IMR-90 (cell line): Measurements from ENCODE around the gene CCDC32. TPM values are rescaled to one million over a fixed set of nuclear protein-coding genes. Genes with fewer than 3 reads are reported as not detected.

Experiments used
- ATAC-seq: fragments of 200-7000 bp; cut with Tn5 transposase; 2 replicates; pipeline ENCODE4 v1.9.1; 2020; ENCODE audit warnings: low read depth, mild to moderate bottlenecking, moderate library complexity
- BruUV-seq: library from RNA; stranded (reverse); fragments of 400-500 nt; replicated peaks from 2 replicates; lab custom pipeline; 2021; lab: Mats Ljungman, UMichigan
- CTCF ChIA-PET: fragments of 300-600 bp; formaldehyde crosslinking; extraction: SDS; loops from one replicate; lab custom pipeline; 2021; ENCODE audit warnings: antibody characterized with exemption; lab: Yijun Ruan, JAX
- POLR2A ChIA-PET: fragments of 300-600 bp; sonication (Branson Sonifier 250); formaldehyde crosslinking; loops from one replicate; lab custom pipeline; 2022; ENCODE audit warnings: antibody characterized with exemption; ENCODE audit not compliant: unreplicated experiment; lab: Charles Lee
- DNase-seq: peaks from one replicate; pipeline ENCODE4 v3.0.0; 2013
- H2AFZ ChIP-seq: replicated peaks from 2 replicates; pipeline ENCODE3; 2013; ENCODE audit warnings: low read length, mild to moderate bottlenecking; ENCODE audit not compliant: poor library complexity
- H2AK5ac ChIP-seq: 2 replicates; pipeline ENCODE4 v1.6.1; 2013; ENCODE audit warnings: low read depth, low read length, inconsistent platforms
- H2AK9ac ChIP-seq: replicated peaks from 2 replicates; pipeline ENCODE3; 2013; ENCODE audit warnings: mild to moderate bottlenecking, low read depth, low read length, moderate library complexity; ENCODE audit not compliant: poor library complexity
- H2BK120ac ChIP-seq: 2 replicates; pipeline ENCODE4 v1.6.1; 2013; ENCODE audit warnings: low read depth, low read length, inconsistent platforms
- H2BK15ac ChIP-seq: 3 replicates; pipeline ENCODE4 v1.6.1; 2013; ENCODE audit warnings: low read depth, low read length, inconsistent platforms
- H2BK20ac ChIP-seq: 2 replicates; pipeline ENCODE4 v1.6.1; 2013; ENCODE audit warnings: low read depth, mild to moderate bottlenecking, inconsistent platforms, low read length, moderate library complexity
- H2BK5ac ChIP-seq: 2 replicates; pipeline ENCODE4 v1.6.1; 2013; ENCODE audit warnings: mild to moderate bottlenecking, low read depth, low read length, inconsistent platforms; ENCODE audit not compliant: poor library complexity, severe bottlenecking
- H3K14ac ChIP-seq: replicated peaks from 2 replicates; pipeline ENCODE4 v1.6.1; 2013; ENCODE audit warnings: low read depth, low read length, inconsistent platforms
- H3K18ac ChIP-seq: 2 replicates; pipeline ENCODE4 v1.6.1; 2013; ENCODE audit warnings: low read depth, low read length, control low read depth
- H3K23ac ChIP-seq: 2 replicates; pipeline ENCODE4 v1.6.1; 2013; ENCODE audit warnings: low read depth, low read length, inconsistent platforms
- H3K27ac ChIP-seq: 2 replicates; pipeline ENCODE4 v1.5.1; 2013; ENCODE audit warnings: mild to moderate bottlenecking, control low read depth, low read length; ENCODE audit not compliant: insufficient read depth
- H3K27me3 ChIP-seq: 2 replicates; pipeline ENCODE4 v1.6.1; 2013; ENCODE audit warnings: low read length; ENCODE audit not compliant: control insufficient read depth, insufficient read depth
- H3K36me3 ChIP-seq: 2 replicates; pipeline ENCODE4 v1.6.1; 2013; ENCODE audit warnings: low read length, mixed read lengths; ENCODE audit not compliant: control insufficient read depth, insufficient read depth
- H3K4ac ChIP-seq: 2 replicates; pipeline ENCODE4 v1.6.1; 2013; ENCODE audit warnings: low read depth, low read length, inconsistent platforms
- H3K4me1 ChIP-seq: 2 replicates; pipeline ENCODE4 v1.6.1; 2013; ENCODE audit warnings: low read length, mixed read lengths; ENCODE audit not compliant: control insufficient read depth, insufficient read depth
- H3K4me2 ChIP-seq: 2 replicates; pipeline ENCODE4 v1.6.1; 2013; ENCODE audit warnings: low read depth, mild to moderate bottlenecking, control low read depth, low read length, moderate library complexity
- H3K4me3 ChIP-seq: 2 replicates; pipeline ENCODE4 v1.5.1; 2013; ENCODE audit warnings: low read depth, mild to moderate bottlenecking, control low read depth, low read length, moderate library complexity; ENCODE audit not compliant: insufficient read depth
- H3K56ac ChIP-seq: 2 replicates; pipeline ENCODE4 v1.6.1; 2013; ENCODE audit warnings: low read length, inconsistent platforms; ENCODE audit not compliant: insufficient read depth; ENCODE audit errors: extremely low read depth
- H3K79me1 ChIP-seq, 2 experiments: 2 replicates each; pipeline ENCODE4 v1.6.1; 2013; ENCODE audit warnings: low read length in 2 of 2, inconsistent platforms in 1 of 2, low read depth in 1 of 2
- H3K9ac ChIP-seq: 2 replicates; pipeline ENCODE4 v1.6.1; 2013; ENCODE audit warnings: low read depth, low read length, control low read depth
- H3K9me1 ChIP-seq: 2 replicates; pipeline ENCODE4 v1.6.1; 2013; ENCODE audit warnings: low read length, inconsistent platforms; ENCODE audit not compliant: insufficient read depth
- H3K9me3 ChIP-seq: 2 replicates; pipeline ENCODE4 v1.6.1; 2013; ENCODE audit warnings: low read length; ENCODE audit not compliant: control insufficient read depth, insufficient read depth
- H4K20me1 ChIP-seq: 2 replicates; pipeline ENCODE4 v1.6.1; 2013; ENCODE audit warnings: low read length, inconsistent platforms; ENCODE audit not compliant: insufficient read depth
- H4K5ac ChIP-seq: 2 replicates; pipeline ENCODE4 v1.6.1; 2013; ENCODE audit warnings: mild to moderate bottlenecking, low read depth, low read length, control low read depth
- H4K8ac ChIP-seq, 2 experiments: 2 replicates each; pipeline ENCODE4 v1.6.1; 2013; ENCODE audit warnings: low read depth in 2 of 2, low read length in 2 of 2, control low read depth in 1 of 2, inconsistent platforms in 1 of 2
- H4K91ac ChIP-seq: 2 replicates; pipeline ENCODE4 v1.6.1; 2013; ENCODE audit warnings: low read depth, low read length, inconsistent platforms; ENCODE audit not compliant: insufficient read depth
- BHLHE40 ChIP-seq: fragments of 150-350 bp; IDR thresholded peaks from 2 replicates; pipeline ENCODE4 v1.6.1; 2016; ENCODE audit warnings: mild to moderate bottlenecking, low read depth, low read length
- CEBPB ChIP-seq: IDR thresholded peaks from 2 replicates; pipeline ENCODE4 v1.6.1; 2012; ENCODE audit warnings: low read depth, low read length, improper control_type of control experiment
- CHD1 ChIP-seq: IDR thresholded peaks from 2 replicates; pipeline ENCODE4 v1.6.1; 2012; ENCODE audit warnings: low read depth, low read length, improper control_type of control experiment
- CTCF ChIP-seq: conservative IDR thresholded peaks from 2 replicates; pipeline ENCODE4 v1.5.1; 2012; ENCODE audit warnings: mild to moderate bottlenecking, low read depth, low read length, improper control_type of control experiment
- ELK1 ChIP-seq: fragments of 150-350 bp; IDR thresholded peaks from 2 replicates; pipeline ENCODE4 v1.6.1; 2016; ENCODE audit warnings: low read depth, mild to moderate bottlenecking, low read length, moderate library complexity, borderline replicate concordance
- FOS ChIP-seq: fragments of 150-350 bp; IDR thresholded peaks from 2 replicates; pipeline ENCODE4 v1.6.1; 2016; ENCODE audit warnings: low read depth, low read length
- MAFK ChIP-seq: IDR thresholded peaks from 2 replicates; pipeline ENCODE4 v1.6.1; 2012; ENCODE audit warnings: low read depth, low read length, improper control_type of control experiment
- MAZ ChIP-seq: IDR thresholded peaks from 2 replicates; pipeline ENCODE4 v1.6.1; 2012; ENCODE audit warnings: low read depth, mild to moderate bottlenecking, low read length, improper control_type of control experiment, moderate library complexity, borderline replicate concordance
- MXI1 ChIP-seq: IDR thresholded peaks from 2 replicates; pipeline ENCODE4 v1.6.1; 2012; ENCODE audit warnings: low read depth, mild to moderate bottlenecking, low read length, moderate library complexity, borderline replicate concordance
- NFE2L2 ChIP-seq: fragments of 150-350 bp; IDR thresholded peaks from 2 replicates; pipeline ENCODE4 v1.6.1; 2016; ENCODE audit warnings: low read depth, mild to moderate bottlenecking, low read length
- RCOR1 ChIP-seq: IDR thresholded peaks from 2 replicates; pipeline ENCODE4 v1.6.1; 2012; ENCODE audit warnings: mild to moderate bottlenecking, low read length, improper control_type of control experiment; ENCODE audit not compliant: insufficient replicate concordance
- RFX5 ChIP-seq: IDR thresholded peaks from 2 replicates; pipeline ENCODE4 v1.8.0; 2012; ENCODE audit warnings: low read depth, mild to moderate bottlenecking, low read length, moderate library complexity
- SMC3 ChIP-seq: fragments of 150-350 bp; IDR thresholded peaks from 2 replicates; pipeline ENCODE4 v1.6.1; 2016; ENCODE audit warnings: low read depth, mild to moderate bottlenecking, antibody characterized with exemption, low read length, moderate library complexity
- USF2 ChIP-seq: fragments of 150-350 bp; IDR thresholded peaks from 2 replicates; pipeline ENCODE4 v1.6.1; 2017; ENCODE audit warnings: mild to moderate bottlenecking, antibody characterized with exemption, low read length, low read depth
- dilution Hi-C: fragments of 300-500 bp; cut with HindIII; formaldehyde crosslinking; loops from one replicate; pipeline ENCODE4 v1.14.3; 2018; ENCODE audit warnings: low sequenced_read_pairs; ENCODE audit not compliant: unreplicated experiment
- in situ Hi-C: fragments of 300-500 bp; cut with MboI; formaldehyde crosslinking; loops from 3 replicates; pipeline ENCODE4 v1.14.3; 2019; ENCODE audit warnings: low sequenced_read_pairs, inconsistent platforms, mixed read lengths
- intact Hi-C: fragments of 100-400 bp; cut with micrococcal nuclease; formaldehyde crosslinking; loops from 2 replicates; pipeline ENCODE4 v1.10.0; 2022
- polyA plus RNA-seq, 3 experiments: library from polyadenylated mRNA; depleted of rRNA; stranded (reverse); fragments of >200 nt; gene quantifications; 2 replicates each; pipeline ENCODE4 v1.2.3, GENCODE V29; 2012; ENCODE audit warnings: low replicate concordance in 1 of 3
- total RNA-seq: library from RNA; depleted of rRNA; stranded (reverse); fragments of >200 nt; gene quantifications from 2 replicates; pipeline ENCODE4 v1.2.3, GENCODE V29; 2012

The CCDC32 gene
- total and polyA plus RNA-seq, 2 of the 4 experiments (the other 2 are of a cell fraction) = 14.8 to 15.1 TPM

- no peak overlapping the region for H3K4me3 ChIP-seq
- TF ChIP-seq CEBPB (no peak), ELK1 (no peak), BHLHE40 (no peak), CTCF (no peak), CHD1 (no peak), MAZ (no peak), USF2 (no peak), RFX5 (no peak), FOS (no peak), RCOR1 (no peak), SMC3 (no peak), MXI1 (no peak), NFE2L2 (no peak), MAFK (no peak)
These were observed 41.2 kb downstream of the CCDC32 start for GRCh38 chr15:40523611-40524010.

More at GRCh38 chr15:40523611-40524010, 41.2 kb downstream of the CCDC32 start:
- Histone ChIP-seq H3K27me3 (no peaks in the 10 kb centered on the region), H2BK15ac (no peak overlapping the region), H2BK120ac (no peak overlapping the region), H4K20me1 (no peaks in the 10 kb centered on the region), H3K4me1 (0 out of 2 replicates have a peak, but pooled peaks cover 2% of the 10 kb centered on the region), H3K14ac (no peak overlapping the region), H2AK9ac (no peak overlapping the region), H3K27ac (no peak overlapping the region), H3K4ac (no peak overlapping the region), H3K23ac (no peak overlapping the region), H3K4me2 (no peak overlapping the region), H3K9me3 (no peaks in the 10 kb centered on the region), H3K9ac (no peak overlapping the region), H3K36me3 (no peaks in the 10 kb centered on the region), H4K8ac (no peak overlapping the region), H2AK5ac (no peak overlapping the region), H3K56ac (no peak overlapping the region), H2AFZ (no peak overlapping the region), H3K9me1 (0 out of 2 replicates have a peak, but pooled peaks cover 3% of the 10 kb centered on the region), H2BK20ac (no peak overlapping the region), H3K18ac (no peak overlapping the region), H4K5ac (no peak overlapping the region), H4K91ac (no peak overlapping the region), H2BK5ac (no peak overlapping the region), H3K79me1 (no peaks in the 10 kb centered on the region)
- in situ Hi-C loops = no loop called here
- DNase-seq = no peak
- CTCF ChIA-PET = interaction anchor here (0.6 kb wide), 1 partner anchor 1763 kb away, joined by 3 read pairs; no protein-coding TSS in a partner anchor
- intact Hi-C loops = loop anchor here (5.0 kb wide), 1 partner anchor 369 kb away; the partner anchor contains the start of gene VPS18
- BruUV-seq = no TSS peak
- ATAC-seq = no peak
- dilution Hi-C loops = no loop called here
- POLR2A ChIA-PET = no interaction called here
